BE2C (cell line): ENCODE results near the gene SULT2A1. TPM values are rescaled to one million over a fixed set of nuclear protein-coding genes. Genes with fewer than 3 reads are reported as not detected.
"Not testable (repeated sequence)": the region's sequence is repeated elsewhere in the genome, so short reads cannot be mapped to it uniquely, and the experiment has no call there.

Experiments
- DNase-seq: peaks from one replicate; pipeline ENCODE4 v3.0.0-alpha.2; 2020
- H3K27me3 ChIP-seq: fragments of 250-450 bp; sonication (Bioruptor Pico); 2 replicates; pipeline ENCODE4 v1.5.1; 2020; ENCODE audit warnings: mild to moderate bottlenecking
- H3K36me3 ChIP-seq: fragments of 250-450 bp; sonication (Bioruptor Pico); 2 replicates; pipeline ENCODE4 v1.5.1; 2020; ENCODE audit warnings: mild to moderate bottlenecking
- H3K4me1 ChIP-seq: fragments of 250-450 bp; sonication (Bioruptor Pico); 2 replicates; pipeline ENCODE4 v1.5.1; 2020
- H3K4me3 ChIP-seq: 2 replicates; pipeline ENCODE4 v1.5.1; 2011; ENCODE audit warnings: low read depth, low read length
- H3K9me3 ChIP-seq: fragments of 250-450 bp; sonication (Bioruptor Pico); 2 replicates; pipeline ENCODE4 v1.5.1; 2020
- CTCF ChIP-seq: IDR thresholded peaks from 2 replicates; pipeline ENCODE4 v1.5.1; 2012; ENCODE audit warnings: mild to moderate bottlenecking, low read depth, low read length
- polyA plus RNA-seq: library from polyadenylated mRNA; unstranded; fragments of >200 nt; gene quantifications from one replicate; pipeline ENCODE4 v1.2.1, GENCODE V29; 2012; ENCODE audit warnings: low read depth, missing spikeins; ENCODE audit not compliant: insufficient read length, insufficient read depth

The SULT2A1 gene
- not detected for polyA plus RNA-seq

- TF ChIP-seq CTCF = no peak
These were observed at the start of gene SULT2A1 for GRCh38 chr19:47886010-47886559. Gene SULT2A1, minus strand, starts transcription at chr19:47886315. Its CDS starts 58 bp downstream, at chr19:47886257.

GRCh38 chr19:47928581-47928980, 42.5 kb upstream of the SULT2A1 start:
- H3K36me3 ChIP-seq, H3K27me3 ChIP-seq, H3K9me3 ChIP-seq, H3K4me3 ChIP-seq, H3K4me1 ChIP-seq: not testable (repeated sequence)
- DNase-seq = peak; percentile 62

More at GRCh38 chr19:47886010-47886559, at the start of gene SULT2A1:
- Histone ChIP-seq H3K27me3 (peaks cover 4% of the 10 kb centered on the region; the same call in 1 of the 2 replicates), H3K4me1 (no peaks in the 10 kb centered on the region; the same call in 1 of the 2 replicates), H3K9me3 (no peaks in the 10 kb centered on the region), H3K36me3 (no peaks in the 10 kb centered on the region), H3K4me3 (no peak within 1 kb of the TSS)
- DNase-seq = no peak

GRCh38 chr19:47920107-47920506, 34.0 kb upstream of the SULT2A1 start:
- not testable (repeated sequence) for H3K36me3 ChIP-seq, H3K9me3 ChIP-seq, H3K4me1 ChIP-seq, H3K4me3 ChIP-seq, H3K27me3 ChIP-seq, DNase-seq

GRCh38 chr19:47910191-47910590, 24.1 kb upstream of the SULT2A1 start:
- not testable (repeated sequence) for H3K4me1 ChIP-seq, DNase-seq, H3K4me3 ChIP-seq, H3K9me3 ChIP-seq, H3K36me3 ChIP-seq, H3K27me3 ChIP-seq

- peak; percentile 65 for DNase-seq
These were observed 23.2 kb upstream of the SULT2A1 start for GRCh38 chr19:47909350-47909749.

GRCh38 chr19:47901370-47901769, 15.3 kb upstream of the SULT2A1 start:
- H3K27me3 ChIP-seq = no peaks in the 10 kb centered on the region
- H3K4me3 ChIP-seq = no peak overlapping the region
- H3K9me3 ChIP-seq = no peaks in the 10 kb centered on the region
- TF ChIP-seq CTCF = no peak
- H3K36me3 ChIP-seq = no peaks in the 10 kb centered on the region
- no peaks in the 10 kb centered on the region for H3K4me1 ChIP-seq
- DNase-seq = no peak

More at GRCh38 chr19:47909350-47909749, 23.2 kb upstream of the SULT2A1 start:
- H3K4me3 ChIP-seq, H3K4me1 ChIP-seq, H3K36me3 ChIP-seq, H3K27me3 ChIP-seq, H3K9me3 ChIP-seq: not testable (repeated sequence)

GRCh38 chr19:47899335-47899734, 13.2 kb upstream of the SULT2A1 start:
- no peak for TF ChIP-seq CTCF
- DNase-seq = no peak
- no peaks in the 10 kb centered on the region for H3K36me3 ChIP-seq
- H3K9me3 ChIP-seq = no peaks in the 10 kb centered on the region
- H3K27me3 ChIP-seq = no peaks in the 10 kb centered on the region
- no peak overlapping the region for H3K4me3 ChIP-seq
- H3K4me1 ChIP-seq = no peaks in the 10 kb centered on the region

GRCh38 chr19:47897861-47898260, 11.7 kb upstream of the SULT2A1 start:
- no peak for TF ChIP-seq CTCF
- no peaks in the 10 kb centered on the region for H3K36me3 ChIP-seq
- DNase-seq = no peak
- no peaks in the 10 kb centered on the region for H3K9me3 ChIP-seq
- no peaks in the 10 kb centered on the region for H3K27me3 ChIP-seq
- H3K4me3 ChIP-seq = no peak overlapping the region
- H3K4me1 ChIP-seq = no peaks in the 10 kb centered on the region
